Raji (cell line): ENCODE measurements around the gene SH3RF1.

Experiments
- POLR2A ChIP-seq: IDR thresholded peaks from 2 replicates; pipeline ENCODE4 v1.6.1; 2011; ENCODE audit warnings: low read depth, low read length, control low read depth; ENCODE audit not compliant: insufficient read depth

Gene SH3RF1

DNA sequence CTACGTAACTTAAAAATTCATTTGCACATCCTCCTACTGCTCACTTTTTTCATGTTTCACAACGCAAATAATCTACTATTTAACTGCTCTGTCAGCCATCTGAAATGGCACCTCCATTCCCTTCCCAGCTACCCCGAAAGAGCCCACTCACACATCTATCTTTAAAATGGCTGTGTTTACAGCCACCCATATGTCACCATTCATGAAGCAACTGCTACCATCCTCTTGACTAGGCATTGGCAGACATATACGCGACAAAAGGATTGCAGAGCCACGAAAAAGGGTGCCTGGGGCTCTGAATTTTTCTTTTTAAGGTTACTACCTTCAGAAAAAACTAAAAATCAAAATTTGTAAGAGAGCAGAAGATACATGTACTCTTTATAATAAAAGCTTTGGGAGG is 11.5 kb downstream of the SH3RF1 start:
- TF ChIP-seq POLR2A: no peak

DNA sequence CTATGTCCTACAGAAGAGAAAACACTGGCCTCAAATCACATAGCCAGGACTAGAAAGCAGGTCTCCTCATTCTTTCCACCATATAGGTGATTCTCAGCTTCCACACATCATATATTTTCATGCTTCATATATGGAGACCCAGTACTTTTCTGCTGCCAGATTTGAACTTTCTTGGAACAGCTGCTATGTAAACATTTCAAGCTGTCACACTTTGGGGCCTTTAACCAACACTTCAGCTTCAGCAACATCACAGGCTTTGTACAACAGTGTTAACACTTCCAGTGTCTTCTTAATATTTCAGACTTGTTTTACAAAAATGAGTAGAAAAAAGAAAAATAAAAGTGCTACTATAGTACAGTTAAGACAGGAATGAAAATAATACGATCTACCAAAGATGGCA is 12.6 kb downstream of the SH3RF1 start:
- no peak for TF ChIP-seq POLR2A

- no peak for TF ChIP-seq POLR2A
Measured at GRCh38 chr4:169256856-169257761, 13.6 kb downstream of the SH3RF1 start.

GRCh38 chr4:169256101-169256612 is 14.6 kb downstream of the SH3RF1 start:
- no peak for TF ChIP-seq POLR2A

GRCh38 chr4:169254546-169254983 is 16.2 kb downstream of the SH3RF1 start:
- no peak for TF ChIP-seq POLR2A

- no peak for TF ChIP-seq POLR2A
Measured at GRCh38 chr4:169253904-169254303, 16.9 kb downstream of the SH3RF1 start.

- no peak for TF ChIP-seq POLR2A
Measured at GRCh38 chr4:169253113-169253671, 17.6 kb downstream of the SH3RF1 start.

GRCh38 chr4:169252339-169253112 is 18.2 kb downstream of the SH3RF1 start:
- no peak for TF ChIP-seq POLR2A

DNA sequence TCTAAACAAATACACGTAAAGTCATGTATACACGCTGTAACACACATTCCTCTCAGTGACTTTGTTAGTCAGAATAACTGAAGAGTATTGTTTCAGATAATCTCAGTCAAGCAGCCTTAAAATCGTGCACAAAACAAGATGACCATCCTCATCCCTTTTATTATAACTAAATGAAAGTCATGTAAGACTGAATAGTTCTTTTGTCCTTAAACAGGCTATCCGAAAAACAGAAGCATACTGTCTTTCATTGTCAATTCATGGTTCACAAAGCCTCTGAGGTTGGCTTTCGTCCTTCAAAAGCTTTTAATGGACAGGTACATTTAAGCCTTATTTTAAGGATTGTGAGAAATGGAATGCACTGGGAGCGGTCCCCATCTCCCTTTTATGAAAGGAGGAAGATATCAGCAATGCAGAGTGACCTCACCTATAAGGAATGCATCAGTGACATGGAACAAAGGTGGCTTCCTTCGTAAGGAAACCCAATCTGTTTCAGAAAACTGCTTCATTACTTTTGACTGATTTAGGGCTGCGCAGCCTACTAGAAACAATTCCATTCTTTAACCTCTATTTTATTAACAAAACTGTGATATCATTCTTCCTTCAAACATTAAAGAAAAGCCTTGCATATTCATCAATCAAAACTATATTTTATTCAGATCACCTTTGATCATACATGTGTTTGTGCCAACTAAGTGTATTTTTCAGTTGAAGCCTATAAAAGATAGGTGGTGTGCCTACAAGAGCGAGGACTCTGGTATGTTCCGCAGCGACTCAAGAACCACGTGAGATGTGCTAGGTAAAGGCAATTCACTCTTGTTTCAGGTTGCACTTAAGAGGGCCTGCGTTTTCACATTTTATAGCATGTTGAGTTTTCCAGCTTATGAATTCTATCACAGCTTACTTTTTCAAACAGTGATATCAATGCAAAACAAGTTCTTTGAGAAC is 19.2 kb downstream of the SH3RF1 start:
- TF ChIP-seq POLR2A: no peak

GRCh38 chr4:169250796-169251195 is 20.0 kb downstream of the SH3RF1 start:
- no peak for TF ChIP-seq POLR2A

DNA sequence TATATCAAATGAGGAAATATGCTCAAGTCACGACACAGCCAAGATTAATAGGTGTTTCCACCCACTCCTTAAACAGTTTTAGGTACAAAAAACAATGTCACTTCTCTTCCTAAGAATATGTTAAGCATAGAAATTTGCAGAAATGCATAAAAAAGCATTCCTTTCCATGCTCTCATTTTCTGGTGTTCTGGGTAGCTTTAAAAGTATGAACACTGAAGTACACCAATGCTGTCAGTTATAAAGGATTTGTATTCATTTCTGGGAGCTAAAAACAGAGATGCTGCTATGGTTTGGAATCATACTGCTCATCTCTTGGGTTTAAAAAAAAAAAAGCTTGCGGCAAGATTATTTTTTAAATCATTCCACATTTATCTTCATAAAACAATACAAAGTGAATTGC is 20.8 kb downstream of the SH3RF1 start:
- no peak for TF ChIP-seq POLR2A

- no peak for TF ChIP-seq POLR2A
Measured at GRCh38 chr4:169249214-169249973, 21.4 kb downstream of the SH3RF1 start.

- TF ChIP-seq POLR2A: no peak
Measured at GRCh38 chr4:169248645-169249044, 22.1 kb downstream of the SH3RF1 start.

- TF ChIP-seq POLR2A: no peak
Measured at GRCh38 chr4:169246957-169247396, 23.8 kb downstream of the SH3RF1 start.

- TF ChIP-seq POLR2A: no peak
Measured at GRCh38 chr4:169246279-169246678, 24.5 kb downstream of the SH3RF1 start.
